ENCODE results near the gene CLRN1.

DNA sequence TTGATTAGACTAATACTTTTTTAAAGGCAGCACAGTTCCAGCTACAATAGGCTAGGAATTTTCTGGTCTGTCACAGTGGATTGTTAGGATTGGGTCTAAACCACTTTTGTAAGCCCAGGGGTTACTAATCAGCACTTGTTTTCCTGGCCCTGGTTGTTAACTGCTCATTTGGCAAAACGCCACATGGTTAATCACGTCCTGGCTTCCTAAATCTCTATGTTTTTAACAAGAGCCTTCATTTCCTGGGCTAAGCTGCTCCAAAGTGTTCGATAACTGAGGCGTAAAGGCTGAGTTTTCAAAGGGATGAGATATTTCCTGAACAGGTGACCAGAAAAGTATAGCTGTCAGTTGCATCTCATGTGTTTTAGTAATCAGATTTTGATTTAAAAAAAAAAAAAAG, 38.9 kb upstream of the CLRN1 start:
- no peak for TF ChIP-seq POLR2A (IDR thresholded peaks at IDR 0.05)
- TF ChIP-seq, protein P1, sequence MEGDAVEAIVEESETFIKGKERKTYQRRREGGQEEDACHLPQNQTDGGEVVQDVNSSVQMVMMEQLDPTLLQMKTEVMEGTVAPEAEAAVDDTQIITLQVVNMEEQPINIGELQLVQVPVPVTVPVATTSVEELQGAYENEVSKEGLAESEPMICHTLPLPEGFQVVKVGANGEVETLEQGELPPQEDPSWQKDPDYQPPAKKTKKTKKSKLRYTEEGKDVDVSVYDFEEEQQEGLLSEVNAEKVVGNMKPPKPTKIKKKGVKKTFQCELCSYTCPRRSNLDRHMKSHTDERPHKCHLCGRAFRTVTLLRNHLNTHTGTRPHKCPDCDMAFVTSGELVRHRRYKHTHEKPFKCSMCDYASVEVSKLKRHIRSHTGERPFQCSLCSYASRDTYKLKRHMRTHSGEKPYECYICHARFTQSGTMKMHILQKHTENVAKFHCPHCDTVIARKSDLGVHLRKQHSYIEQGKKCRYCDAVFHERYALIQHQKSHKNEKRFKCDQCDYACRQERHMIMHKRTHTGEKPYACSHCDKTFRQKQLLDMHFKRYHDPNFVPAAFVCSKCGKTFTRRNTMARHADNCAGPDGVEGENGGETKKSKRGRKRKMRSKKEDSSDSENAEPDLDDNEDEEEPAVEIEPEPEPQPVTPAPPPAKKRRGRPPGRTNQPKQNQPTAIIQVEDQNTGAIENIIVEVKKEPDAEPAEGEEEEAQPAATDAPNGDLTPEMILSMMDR (IDR thresholded peaks at IDR 0.05) = no peak

Measured in thyroid gland (tissue), 4 donors.